Fibroblast of gingiva (primary cell): ENCODE results near the gene MICAL1.

Experiments used
- DNase-seq: peaks from one replicate; pipeline ENCODE4 v3.0.0-alpha.2; 2011; ENCODE audit warnings: low read depth

MICAL1 gene

GRCh38 chr6:109453594-109454495 lies 1.7 kb downstream of the MICAL1 start:
- peak; percentile 76 for DNase-seq

DNA sequence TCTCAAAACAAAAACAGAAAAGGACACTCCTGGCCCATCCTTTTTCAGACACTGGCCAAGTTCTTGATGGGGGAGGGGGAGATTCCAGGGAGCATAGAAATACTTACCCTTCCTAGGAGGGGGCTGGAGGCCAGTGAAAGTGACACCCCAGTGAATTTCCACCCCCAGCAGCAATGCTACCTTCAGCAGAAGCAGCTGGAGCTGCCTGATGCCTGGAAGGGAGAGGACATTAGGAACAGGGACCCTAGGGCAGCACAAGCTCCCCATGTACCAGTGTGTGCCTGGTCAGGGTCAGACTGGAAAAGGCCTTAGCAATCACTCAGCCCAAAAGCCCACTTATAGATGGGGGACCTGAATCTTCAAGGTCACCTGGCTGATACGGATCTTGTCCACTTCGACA lies 2.4 kb downstream of the MICAL1 start:
- no peak for DNase-seq

DNA sequence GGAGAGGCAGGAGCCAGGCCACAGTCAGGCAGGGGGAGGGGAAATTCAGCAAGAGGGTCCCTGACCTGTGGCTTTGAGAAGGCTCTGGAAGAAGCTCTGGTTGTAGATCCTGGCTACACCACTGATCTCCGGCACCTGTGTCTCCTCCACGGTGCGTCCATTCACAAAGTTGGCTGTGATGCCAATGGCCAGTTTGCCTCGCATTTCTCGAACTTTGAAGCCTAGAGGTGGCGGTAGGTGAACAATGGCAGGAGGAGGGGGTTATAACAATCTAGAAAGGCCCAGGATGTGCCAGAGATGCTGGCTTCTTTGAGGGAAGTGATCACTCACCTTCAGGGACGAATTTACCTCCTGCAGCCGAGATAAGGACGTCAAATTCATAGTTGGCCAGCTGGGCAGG lies 3.4 kb downstream of the MICAL1 start:
- no peak for DNase-seq

DNA sequence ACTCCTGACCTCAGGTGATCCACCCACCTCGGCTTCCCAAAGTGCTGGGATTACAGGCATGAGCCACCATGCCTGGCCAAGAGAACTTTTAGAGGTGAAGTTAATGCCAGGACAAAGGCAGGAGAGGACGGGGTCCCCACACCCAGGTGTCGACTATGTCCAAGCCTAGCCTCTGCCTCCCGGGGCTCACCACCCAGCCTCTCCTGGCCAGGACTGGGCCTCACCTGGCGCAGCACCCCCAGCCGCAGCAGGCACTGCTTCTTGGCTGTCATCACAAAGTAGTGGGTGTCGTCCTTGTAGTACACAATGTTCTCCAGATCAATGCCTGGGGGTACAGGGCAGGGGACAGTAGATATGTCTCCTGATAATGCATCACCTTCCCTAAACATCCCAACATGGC lies 4.2 kb downstream of the MICAL1 start:
- no peak for DNase-seq

DNA sequence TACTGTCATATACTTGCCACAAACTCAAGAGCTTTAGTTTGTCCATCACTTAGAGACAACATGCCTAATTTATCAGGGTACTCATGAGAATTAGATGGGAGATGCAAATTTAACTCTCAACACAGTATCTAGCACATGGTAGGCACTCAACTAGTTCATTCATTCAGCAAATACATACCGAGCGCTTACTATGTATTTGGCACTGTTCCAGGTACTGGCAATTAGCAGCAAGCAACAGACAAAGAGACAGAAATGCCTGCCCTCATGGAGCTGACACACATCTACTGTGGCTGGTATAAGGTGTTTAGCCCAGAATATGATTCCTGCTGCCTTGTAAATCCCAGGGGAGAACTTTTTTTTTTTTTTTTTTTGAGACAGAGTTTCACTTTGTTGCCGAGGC lies 4.8 kb downstream of the MICAL1 start:
- DNase-seq, result no peak

DNA sequence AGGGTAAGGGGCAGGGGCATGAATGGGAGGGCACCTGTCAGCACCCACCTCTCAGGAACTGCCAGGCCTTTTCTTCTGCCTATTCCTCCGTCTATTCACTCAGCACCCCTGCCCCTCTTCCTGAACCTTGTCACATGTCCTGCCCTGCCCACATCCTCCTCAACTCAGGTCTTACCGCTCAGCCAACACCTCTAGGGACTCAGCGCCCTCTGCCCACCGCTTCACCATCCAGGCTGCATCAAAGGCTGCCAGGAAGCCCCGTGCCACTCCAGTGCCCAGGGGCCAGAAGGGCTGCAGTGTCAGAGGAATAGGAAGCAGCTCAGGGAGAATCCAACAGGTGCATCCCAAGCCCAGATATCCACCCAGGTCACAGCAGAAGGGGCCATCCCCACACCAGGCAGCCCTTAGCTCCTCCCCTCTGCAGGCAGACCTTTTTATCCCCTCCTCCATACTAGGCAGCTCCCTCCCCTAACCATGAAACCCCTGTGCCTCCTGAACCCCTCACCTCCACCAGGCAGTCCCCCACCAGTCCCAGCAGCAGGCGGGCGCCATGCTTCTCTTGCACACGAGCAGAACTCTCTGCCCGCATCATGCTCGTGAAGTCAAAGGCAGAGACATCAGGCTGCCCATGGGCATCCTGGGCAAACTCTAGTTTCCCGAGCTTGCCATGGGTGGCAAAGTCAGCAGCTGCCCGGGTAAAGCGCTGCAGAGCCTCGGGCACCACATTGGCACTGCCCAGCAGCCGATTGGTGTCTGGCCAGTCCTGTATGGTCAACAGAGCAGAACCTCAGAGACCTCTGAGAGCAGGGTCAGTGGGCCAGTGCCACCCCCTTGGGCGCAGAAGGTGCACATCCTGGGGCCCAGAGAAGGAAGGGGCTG lies 5.5 kb downstream of the MICAL1 start:
- DNase-seq, result no peak

GRCh38 chr6:109449064-109449794 lies 6.3 kb downstream of the MICAL1 start:
- no peak for DNase-seq

- DNase-seq, result no peak
These were observed 7.0 kb downstream of the MICAL1 start for GRCh38 chr6:109448615-109449014.

- peak; percentile 11 for DNase-seq
These were observed 7.6 kb downstream of the MICAL1 start for GRCh38 chr6:109447878-109448555.

DNA sequence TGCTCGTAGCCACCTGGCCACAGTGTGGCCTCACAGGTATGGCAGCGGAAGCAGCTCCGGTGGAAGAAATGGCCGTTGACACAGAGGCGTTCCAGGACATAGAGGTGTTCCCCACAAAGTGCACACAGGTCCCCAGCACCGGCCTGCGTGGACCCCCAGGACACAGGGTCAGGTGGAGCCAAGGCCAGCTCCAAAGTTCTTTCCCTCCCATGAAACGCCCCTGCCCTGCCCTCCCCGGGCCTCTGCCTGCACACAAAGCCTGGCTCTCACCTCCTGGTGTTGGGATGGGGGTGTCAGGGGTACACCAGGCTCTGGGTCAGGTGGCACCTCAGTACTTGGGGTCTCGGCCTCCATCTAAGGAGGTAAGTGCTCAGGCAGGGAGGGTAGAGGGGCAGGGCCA lies 8.5 kb downstream of the MICAL1 start:
- DNase-seq, result no peak

- no peak for DNase-seq
These were observed 9.0 kb downstream of the MICAL1 start for GRCh38 chr6:109446541-109446940.

GRCh38 chr6:109446072-109446471 lies 9.5 kb downstream of the MICAL1 start:
- DNase-seq, result no peak

DNA sequence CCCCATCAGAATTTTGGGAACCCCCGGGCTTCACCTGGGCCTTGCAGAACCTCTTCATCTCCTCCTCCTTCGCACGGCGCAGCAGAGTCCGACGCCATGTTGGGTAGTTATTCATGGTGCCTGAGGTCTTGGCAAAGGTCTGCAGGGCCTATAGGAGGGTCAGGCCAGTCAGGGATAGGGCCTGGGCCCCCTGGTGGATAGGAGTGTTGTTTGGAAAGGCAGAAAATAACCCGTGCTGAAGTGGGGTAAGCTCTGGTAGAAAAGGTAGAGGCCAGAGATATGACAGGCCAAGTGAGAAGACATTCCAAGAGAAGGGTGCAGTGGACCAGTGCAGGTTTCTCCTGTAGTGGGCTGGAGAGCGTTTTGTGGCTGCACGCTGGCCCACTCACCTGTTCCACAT lies 10.2 kb downstream of the MICAL1 start:
- DNase-seq, result no peak

DNA sequence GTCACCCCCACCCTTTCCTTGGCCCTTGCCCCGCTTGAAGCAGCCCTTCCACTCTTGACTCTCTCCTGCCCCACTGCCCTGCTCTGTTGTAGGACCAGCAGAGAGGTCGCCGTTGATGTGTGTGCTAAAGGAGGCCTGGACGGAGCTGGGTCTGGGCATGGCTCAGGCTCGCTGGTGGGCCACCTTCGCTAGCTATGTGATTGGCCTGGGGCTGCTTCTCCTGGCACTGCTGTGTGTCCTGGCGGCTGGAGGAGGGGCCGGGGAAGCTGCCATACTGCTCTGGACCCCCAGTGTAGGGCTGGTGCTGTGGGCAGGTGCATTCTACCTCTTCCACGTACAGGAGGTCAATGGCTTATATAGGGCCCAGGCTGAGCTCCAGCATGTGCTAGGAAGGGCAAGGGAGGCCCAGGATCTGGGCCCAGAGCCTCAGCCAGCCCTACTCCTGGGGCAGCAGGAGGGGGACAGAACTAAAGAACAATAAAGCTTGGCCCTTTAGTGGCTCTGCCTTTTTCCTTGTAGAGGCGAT lies 12.1 kb downstream of the MICAL1 start:
- DNase-seq, result no peak

DNA sequence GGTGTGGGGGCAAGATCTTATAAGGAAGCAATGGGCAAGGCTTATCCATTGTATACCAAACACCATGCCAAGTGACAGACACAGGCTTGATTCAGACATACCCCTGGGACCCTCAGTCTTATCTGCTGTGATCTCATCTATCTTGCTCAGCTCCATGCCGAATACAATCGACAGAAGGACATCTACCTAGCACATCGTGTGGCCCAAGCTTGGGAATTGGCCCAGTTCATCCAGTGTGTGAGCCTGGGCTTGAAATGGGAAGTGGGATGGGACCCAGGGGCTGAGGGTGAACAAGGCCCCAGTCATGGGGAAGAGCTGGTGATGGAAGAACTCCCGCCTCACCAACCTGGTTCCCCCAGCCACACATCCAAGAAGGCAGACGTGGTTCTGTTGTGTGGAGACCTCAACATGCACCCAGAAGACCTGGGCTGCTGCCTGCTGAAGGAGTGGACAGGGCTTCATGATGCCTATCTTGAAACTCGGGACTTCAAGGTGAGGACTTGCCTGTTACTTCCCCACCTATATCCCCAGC lies 13.1 kb downstream of the MICAL1 start:
- DNase-seq, result no peak

DNA sequence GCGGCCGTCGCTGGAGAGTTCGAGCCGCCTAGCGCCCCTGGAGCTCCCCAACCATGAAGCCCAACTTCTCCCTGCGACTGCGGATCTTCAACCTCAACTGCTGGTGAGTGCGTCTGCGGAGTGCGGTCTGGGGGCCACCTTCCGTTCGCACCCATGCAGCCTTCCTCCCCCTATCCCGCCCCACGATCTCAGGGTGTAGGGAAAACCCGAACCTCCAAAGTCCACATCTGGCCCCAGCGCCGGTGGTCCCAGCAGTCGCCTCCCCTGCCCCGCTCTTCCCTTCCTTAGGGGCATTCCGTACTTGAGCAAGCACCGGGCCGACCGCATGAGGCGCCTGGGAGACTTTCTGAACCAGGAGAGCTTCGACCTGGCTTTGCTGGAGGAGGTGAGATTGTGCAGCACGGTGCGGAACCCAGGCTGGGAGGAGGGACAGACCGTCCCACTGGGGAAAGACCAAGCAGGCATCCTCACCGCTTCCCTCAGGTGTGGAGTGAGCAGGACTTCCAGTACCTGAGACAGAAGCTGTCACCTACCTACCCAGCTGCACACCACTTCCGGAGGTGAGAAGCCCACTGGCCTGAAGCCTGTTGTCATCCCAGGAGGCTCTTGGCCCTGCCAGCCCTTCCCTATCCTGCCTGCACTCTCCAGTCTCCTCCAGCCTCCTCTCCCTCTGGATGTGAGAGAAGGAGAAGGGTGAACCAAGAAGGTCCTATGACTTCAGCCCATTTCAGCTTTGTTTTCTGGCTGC lies 14.3 kb downstream of the MICAL1 start:
- peak; percentile 29 for DNase-seq

DNA sequence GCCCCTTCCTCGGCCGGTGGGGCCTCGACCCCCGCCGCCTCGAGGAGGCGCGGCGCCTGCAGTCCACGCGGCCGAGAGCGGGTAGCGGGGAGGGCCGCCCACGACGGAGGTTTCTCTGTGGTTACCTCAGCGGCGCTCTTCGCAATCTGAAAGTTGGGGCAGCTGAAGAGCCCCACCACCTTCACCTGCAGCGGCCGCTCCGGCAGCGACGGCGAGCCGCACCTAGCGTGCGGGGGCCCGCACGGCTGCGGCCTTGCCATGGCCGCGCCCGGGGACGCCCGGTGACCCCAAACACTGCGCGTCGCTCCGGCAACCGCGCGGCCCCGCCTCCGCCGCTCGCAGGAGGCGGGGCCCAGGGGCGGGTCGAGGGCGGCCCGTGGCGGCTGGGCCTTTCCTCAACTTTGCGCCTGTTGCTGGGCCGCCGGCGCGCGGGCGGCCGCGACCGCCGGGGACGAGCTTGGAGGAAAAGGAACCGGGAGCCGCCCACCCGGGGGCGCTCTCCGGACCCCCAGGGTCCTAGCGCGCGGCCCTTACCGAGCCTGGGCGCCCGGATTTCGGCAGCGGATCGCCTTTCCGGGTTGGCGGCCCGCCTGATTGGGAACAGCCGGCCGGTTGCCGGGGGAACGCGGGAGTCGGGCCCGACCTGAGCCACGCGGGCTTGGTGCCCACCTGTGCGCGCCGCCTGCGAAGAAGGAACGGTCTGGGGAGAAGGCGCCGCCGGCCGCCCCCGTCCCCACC lies 15.1 kb downstream of the MICAL1 start, which contains the start of the genes PPIL6 and SMPD2:
Gene PPIL6, minus strand, starts transcription at position 298 of the 738 bp plus-strand sequence. Its CDS starts 38 bp downstream, at position 260.
Gene SMPD2, plus strand, starts transcription at position 394 of the 738 bp plus-strand sequence. CDS start 398 bp downstream, outside the sequence.
- peak; percentile 90 for DNase-seq

- DNase-seq, result no peak
These were observed 19.5 kb downstream of the MICAL1 start for GRCh38 chr6:109436041-109436440.

- peak; percentile 50 for DNase-seq
These were observed 21.1 kb downstream of the MICAL1 start for GRCh38 chr6:109434456-109434855.
